GM23338 (cell line): ENCODE measurements around the gene RIPPLY1. TPM values are rescaled to one million over a fixed set of nuclear protein-coding genes. Genes with fewer than 3 reads are reported as not detected.

Experiments
- ATAC-seq: fragments of 200-7000 bp; cut with Tn5 transposase; 3 replicates; pipeline ENCODE4 v1.9.1; 2020
- DNase-seq: peaks from one replicate; pipeline ENCODE4 v3.0.0-alpha.2; 2015; ENCODE audit warnings: low spot score
- H2AFZ ChIP-seq: fragments of 200-600 bp; sonication (generic); 2 replicates; pipeline ENCODE4 v1.8.0; 2016; ENCODE audit warnings: antibody characterized with exemption, mild to moderate bottlenecking, moderate library complexity
- H3F3A ChIP-seq: fragments of 200-600 bp; sonication (generic); replicated peaks from 2 replicates; pipeline ENCODE4 v1.8.0; 2017; ENCODE audit warnings: antibody characterized with exemption, mixed run types, low read depth
- H3K27ac ChIP-seq: fragments of 200-600 bp; sonication (generic); 2 replicates; pipeline ENCODE4 v1.6.1; 2016; ENCODE audit warnings: low read depth
- H3K27me3 ChIP-seq: fragments of 200-600 bp; sonication (generic); 2 replicates; pipeline ENCODE4 v1.8.0; 2016; ENCODE audit warnings: mild to moderate bottlenecking, mixed run types, moderate library complexity; ENCODE audit not compliant: insufficient read depth
- H3K36me3 ChIP-seq: fragments of 200-600 bp; sonication (generic); 2 replicates; pipeline ENCODE4 v1.8.0; 2016; ENCODE audit warnings: mild to moderate bottlenecking; ENCODE audit not compliant: insufficient read depth
- H3K4me1 ChIP-seq: fragments of 200-600 bp; sonication (generic); 2 replicates; pipeline ENCODE4 v1.8.0; 2016; ENCODE audit warnings: mild to moderate bottlenecking, moderate library complexity; ENCODE audit not compliant: insufficient read depth
- H3K4me2 ChIP-seq: fragments of 200-600 bp; sonication (generic); 2 replicates; pipeline ENCODE4 v1.7.1; 2017; ENCODE audit warnings: mixed run types
- H3K4me3 ChIP-seq: fragments of 200-600 bp; sonication (generic); 2 replicates; pipeline ENCODE4 v1.6.1; 2016; ENCODE audit warnings: mixed run types
- H3K79me2 ChIP-seq: fragments of 200-600 bp; sonication (generic); replicated peaks from 2 replicates; pipeline ENCODE4 v1.8.0; 2017; ENCODE audit warnings: mild to moderate bottlenecking; ENCODE audit not compliant: insufficient read depth
- H3K9me2 ChIP-seq: fragments of 200-600 bp; sonication (generic); 2 replicates; pipeline ENCODE4 v1.8.0; 2017; ENCODE audit not compliant: insufficient read depth
- H4K20me1 ChIP-seq: fragments of 200-600 bp; sonication (generic); replicated peaks from 2 replicates; pipeline ENCODE4 v1.8.0; 2017; ENCODE audit warnings: mild to moderate bottlenecking; ENCODE audit not compliant: insufficient read depth
- H3K27ac Mint-ChIP-seq: 2 replicates; pipeline ENCODE4 v1.8.0; 2020; ENCODE audit warnings: inconsistent platforms, mild to moderate bottlenecking, moderate library complexity, mixed read lengths
- H3K27me3 Mint-ChIP-seq: 3 replicates; pipeline ENCODE4 v1.8.0; 2022; ENCODE audit warnings: low read depth, mild to moderate bottlenecking, moderate library complexity, mixed read lengths, inconsistent platforms; ENCODE audit not compliant: insufficient read depth, poor library complexity
- H3K36me3 Mint-ChIP-seq: 3 replicates; pipeline ENCODE4 v1.8.0; 2021; ENCODE audit warnings: low read depth, mild to moderate bottlenecking, inconsistent platforms, moderate library complexity, mixed read lengths
- H3K4me1 Mint-ChIP-seq: 3 replicates; pipeline ENCODE4 v1.8.0; 2020; ENCODE audit warnings: mild to moderate bottlenecking, inconsistent platforms, mixed read lengths
- H3K4me3 Mint-ChIP-seq: 3 replicates; pipeline ENCODE4 v1.8.0; 2021; ENCODE audit warnings: moderate library complexity, mild to moderate bottlenecking, inconsistent platforms, mixed read lengths
- H3K9me3 Mint-ChIP-seq: 3 replicates; pipeline ENCODE4 v1.8.0; 2020; ENCODE audit warnings: moderate library complexity, mild to moderate bottlenecking, inconsistent platforms, mixed read lengths
- CREB1 ChIP-seq: fragments of 250-450 bp; sonication (Bioruptor Pico); IDR thresholded peaks from 2 replicates; pipeline ENCODE4 v1.5.0; 2020; ENCODE audit warnings: low read depth, mild to moderate bottlenecking, moderate library complexity
- CTCF ChIP-seq, 2 experiments: fragments of 200-600 bp in 1 of 2; sonication (generic) in 1 of 2; conservative IDR thresholded peaks; 2 replicates each; pipeline versions ENCODE4 v1.5.1 to v1.6.1; 2016 to 2017; ENCODE audit warnings: antibody characterized with exemption in 2 of 2, low read depth in 2 of 2, mild to moderate bottlenecking in 2 of 2, moderate library complexity in 1 of 2
- EZH2phosphoT487 ChIP-seq: fragments of 200-600 bp; sonication (generic); IDR thresholded peaks from one replicate; pipeline ENCODE4 v1.8.1; 2018; ENCODE audit warnings: antibody characterized with exemption; ENCODE audit not compliant: unreplicated experiment
- JUNB ChIP-seq: IDR thresholded peaks from one replicate; pipeline ENCODE4 v1.6.1; 2016; ENCODE audit warnings: antibody characterized with exemption; ENCODE audit not compliant: unreplicated experiment
- NANOG ChIP-seq: IDR thresholded peaks from 2 replicates; pipeline ENCODE4 v1.6.1; 2016; ENCODE audit warnings: antibody characterized with exemption, borderline replicate concordance
- STAT1 ChIP-seq: IDR thresholded peaks from one replicate; pipeline ENCODE4 v1.6.1; 2016; ENCODE audit warnings: antibody characterized with exemption; ENCODE audit not compliant: unreplicated experiment
- ZNF331 ChIP-seq: fragments of 250-450 bp; sonication (Bioruptor Pico); IDR thresholded peaks from 2 replicates; pipeline ENCODE4 v1.5.0; 2020; ENCODE audit warnings: low read depth, mild to moderate bottlenecking, moderate library complexity
- polyA plus RNA-seq: library from polyadenylated mRNA; unstranded; fragments of >200 nt; fragmentation: Nextera tagmentation; extraction: Ambion mirVana; gene quantifications from 2 replicates; pipeline ENCODE4 v1.2.1, GENCODE V29; 2016
- total RNA-seq: library from RNA; depleted of rRNA; stranded (reverse); fragments of >200 nt; shearing (Covaris generic); gene quantifications from 2 replicates; pipeline ENCODE4 v1.2.3, GENCODE V29; 2014
- TF ChIP-seq, protein P1 (sequence below): fragments of 250-450 bp; sonication (Bioruptor Pico); IDR thresholded peaks from 2 replicates; pipeline ENCODE4 v1.5.0; 2020; ENCODE audit warnings: mild to moderate bottlenecking, moderate library complexity

RIPPLY1 gene
- total and polyA plus RNA-seq, 2 experiments from 2014 or later = not detected

DNA sequence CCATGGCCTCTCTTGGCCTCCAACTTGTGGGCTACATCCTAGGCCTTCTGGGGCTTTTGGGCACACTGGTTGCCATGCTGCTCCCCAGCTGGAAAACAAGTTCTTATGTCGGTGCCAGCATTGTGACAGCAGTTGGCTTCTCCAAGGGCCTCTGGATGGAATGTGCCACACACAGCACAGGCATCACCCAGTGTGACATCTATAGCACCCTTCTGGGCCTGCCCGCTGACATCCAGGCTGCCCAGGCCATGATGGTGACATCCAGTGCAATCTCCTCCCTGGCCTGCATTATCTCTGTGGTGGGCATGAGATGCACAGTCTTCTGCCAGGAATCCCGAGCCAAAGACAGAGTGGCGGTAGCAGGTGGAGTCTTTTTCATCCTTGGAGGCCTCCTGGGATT lies 25.1 kb upstream of the RIPPLY1 start (continued):
- TF ChIP-seq, protein P1, sequence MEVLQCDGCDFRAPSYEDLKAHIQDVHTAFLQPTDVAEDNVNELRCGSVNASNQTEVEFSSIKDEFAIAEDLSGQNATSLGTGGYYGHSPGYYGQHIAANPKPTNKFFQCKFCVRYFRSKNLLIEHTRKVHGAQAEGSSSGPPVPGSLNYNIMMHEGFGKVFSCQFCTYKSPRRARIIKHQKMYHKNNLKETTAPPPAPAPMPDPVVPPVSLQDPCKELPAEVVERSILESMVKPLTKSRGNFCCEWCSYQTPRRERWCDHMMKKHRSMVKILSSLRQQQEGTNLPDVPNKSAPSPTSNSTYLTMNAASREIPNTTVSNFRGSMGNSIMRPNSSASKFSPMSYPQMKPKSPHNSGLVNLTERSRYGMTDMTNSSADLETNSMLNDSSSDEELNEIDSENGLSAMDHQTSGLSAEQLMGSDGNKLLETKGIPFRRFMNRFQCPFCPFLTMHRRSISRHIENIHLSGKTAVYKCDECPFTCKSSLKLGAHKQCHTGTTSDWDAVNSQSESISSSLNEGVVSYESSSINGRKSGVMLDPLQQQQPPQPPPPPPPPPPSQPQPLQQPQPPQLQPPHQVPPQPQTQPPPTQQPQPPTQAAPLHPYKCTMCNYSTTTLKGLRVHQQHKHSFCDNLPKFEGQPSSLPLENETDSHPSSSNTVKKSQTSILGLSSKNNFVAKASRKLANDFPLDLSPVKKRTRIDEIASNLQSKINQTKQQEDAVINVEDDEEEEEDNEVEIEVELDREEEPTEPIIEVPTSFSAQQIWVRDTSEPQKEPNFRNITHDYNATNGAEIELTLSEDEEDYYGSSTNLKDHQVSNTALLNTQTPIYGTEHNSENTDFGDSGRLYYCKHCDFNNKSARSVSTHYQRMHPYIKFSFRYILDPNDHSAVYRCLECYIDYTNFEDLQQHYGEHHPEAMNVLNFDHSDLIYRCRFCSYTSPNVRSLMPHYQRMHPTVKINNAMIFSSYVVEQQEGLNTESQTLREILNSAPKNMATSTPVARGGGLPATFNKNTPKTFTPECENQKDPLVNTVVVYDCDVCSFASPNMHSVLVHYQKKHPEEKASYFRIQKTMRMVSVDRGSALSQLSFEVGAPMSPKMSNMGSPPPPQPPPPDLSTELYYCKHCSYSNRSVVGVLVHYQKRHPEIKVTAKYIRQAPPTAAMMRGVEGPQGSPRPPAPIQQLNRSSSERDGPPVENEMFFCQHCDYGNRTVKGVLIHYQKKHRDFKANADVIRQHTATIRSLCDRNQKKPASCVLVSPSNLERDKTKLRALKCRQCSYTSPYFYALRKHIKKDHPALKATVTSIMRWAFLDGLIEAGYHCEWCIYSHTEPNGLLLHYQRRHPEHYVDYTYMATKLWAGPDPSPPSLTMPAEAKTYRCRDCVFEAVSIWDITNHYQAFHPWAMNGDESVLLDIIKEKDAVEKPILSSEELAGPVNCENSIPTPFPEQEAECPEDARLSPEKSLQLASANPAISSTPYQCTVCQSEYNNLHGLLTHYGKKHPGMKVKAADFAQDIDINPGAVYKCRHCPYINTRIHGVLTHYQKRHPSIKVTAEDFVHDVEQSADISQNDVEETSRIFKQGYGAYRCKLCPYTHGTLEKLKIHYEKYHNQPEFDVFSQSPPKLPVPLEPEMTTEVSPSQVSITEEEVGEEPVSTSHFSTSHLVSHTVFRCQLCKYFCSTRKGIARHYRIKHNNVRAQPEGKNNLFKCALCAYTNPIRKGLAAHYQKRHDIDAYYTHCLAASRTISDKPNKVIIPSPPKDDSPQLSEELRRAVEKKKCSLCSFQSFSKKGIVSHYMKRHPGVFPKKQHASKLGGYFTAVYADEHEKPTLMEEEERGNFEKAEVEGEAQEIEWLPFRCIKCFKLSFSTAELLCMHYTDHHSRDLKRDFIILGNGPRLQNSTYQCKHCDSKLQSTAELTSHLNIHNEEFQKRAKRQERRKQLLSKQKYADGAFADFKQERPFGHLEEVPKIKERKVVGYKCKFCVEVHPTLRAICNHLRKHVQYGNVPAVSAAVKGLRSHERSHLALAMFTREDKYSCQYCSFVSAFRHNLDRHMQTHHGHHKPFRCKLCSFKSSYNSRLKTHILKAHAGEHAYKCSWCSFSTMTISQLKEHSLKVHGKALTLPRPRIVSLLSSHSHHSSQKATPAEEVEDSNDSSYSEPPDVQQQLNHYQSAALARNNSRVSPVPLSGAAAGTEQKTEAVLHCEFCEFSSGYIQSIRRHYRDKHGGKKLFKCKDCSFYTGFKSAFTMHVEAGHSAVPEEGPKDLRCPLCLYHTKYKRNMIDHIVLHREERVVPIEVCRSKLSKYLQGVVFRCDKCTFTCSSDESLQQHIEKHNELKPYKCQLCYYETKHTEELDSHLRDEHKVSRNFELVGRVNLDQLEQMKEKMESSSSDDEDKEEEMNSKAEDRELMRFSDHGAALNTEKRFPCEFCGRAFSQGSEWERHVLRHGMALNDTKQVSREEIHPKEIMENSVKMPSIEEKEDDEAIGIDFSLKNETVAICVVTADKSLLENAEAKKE (CRISPR knock-in tag) = no peak
- TF ChIP-seq CTCF (conservative IDR thresholded peaks at IDR 0.05; ENCODE audit: low read depth in 2 of 2) (no peak), STAT1 (no peak), JUNB (no peak), ZNF331 (CRISPR knock-in tag) (no peak)

DNA sequence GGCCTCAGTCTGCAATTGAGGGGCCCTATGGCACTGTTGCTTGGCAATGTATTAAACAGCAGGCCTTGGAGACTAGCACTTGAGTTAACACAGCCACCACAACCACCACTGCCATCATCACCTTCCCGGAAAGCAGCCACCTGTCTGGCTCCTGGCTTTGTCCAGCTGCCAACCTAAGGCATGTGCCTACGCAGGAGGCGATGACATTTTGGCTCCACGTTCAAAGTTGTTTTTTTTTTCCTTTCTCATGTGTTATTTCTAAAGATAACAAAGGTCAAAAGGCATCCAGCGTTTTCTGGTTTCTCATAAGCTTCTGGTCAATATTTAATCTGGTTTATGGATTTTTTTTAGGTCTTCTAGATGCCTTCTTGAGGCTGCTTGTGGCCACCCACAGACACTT lies 24.6 kb upstream of the RIPPLY1 start:
- Histone ChIP-seq H3K36me3 (no peaks in the 10 kb centered on the region), H3K9me2 (no peaks in the 10 kb centered on the region), H3K79me2 (no peaks in the 10 kb centered on the region), H4K20me1 (no peaks in the 10 kb centered on the region), H3F3A (no peaks in the 10 kb centered on the region), H3K4me2 (no peak overlapping the region), H2AFZ (no peak overlapping the region), H3K4me3 (no peak overlapping the region), H3K4me1 (no peaks in the 10 kb centered on the region), H3K27me3 (no peaks in the 10 kb centered on the region), H3K27ac (no peak overlapping the region)
- Mint-ChIP-seq H3K27me3 (no peaks in the 10 kb centered on the region), H3K4me3 (no peak overlapping the region), H3K4me1 (no peaks in the 10 kb centered on the region), H3K36me3 (no peaks in the 10 kb centered on the region), H3K9me3 (no peaks in the 10 kb centered on the region), H3K27ac (no peak overlapping the region)
- ATAC-seq (no peak), DNase-seq (no peak)
- TF ChIP-seq CREB1 (no peak), ZNF331 (CRISPR knock-in tag) (no peak), JUNB (no peak), NANOG (no peak), EZH2phosphoT487 (no peak), CTCF (conservative IDR thresholded peaks at IDR 0.05; ENCODE audit: low read depth in 2 of 2) (no peak)
